GM23248 (cell line): Measurements from ENCODE around the gene SLIT3. TPM values are rescaled to one million over a fixed set of nuclear protein-coding genes. Genes with fewer than 3 reads are reported as not detected.

ENCODE experiments used
- DNase-seq: peaks from one replicate; pipeline ENCODE4 v3.0.0-alpha.2; 2015
- H2AFZ ChIP-seq: fragments of 200-600 bp; sonication (generic); 2 replicates; pipeline ENCODE4 v1.6.1; 2016; ENCODE audit warnings: antibody characterized with exemption
- H3F3A ChIP-seq: fragments of 200-600 bp; sonication (generic); 2 replicates; pipeline ENCODE4 v1.6.1; 2016; ENCODE audit warnings: mild to moderate bottlenecking, antibody characterized with exemption, mixed run types; ENCODE audit not compliant: insufficient read depth
- H3K27ac ChIP-seq: fragments of 200-600 bp; sonication (generic); 2 replicates; pipeline ENCODE4 v1.5.1; 2016; ENCODE audit warnings: mild to moderate bottlenecking
- H3K27me3 ChIP-seq: fragments of 200-600 bp; sonication (generic); replicated peaks from 2 replicates; pipeline ENCODE4 v1.6.1; 2016; ENCODE audit warnings: mild to moderate bottlenecking; ENCODE audit not compliant: insufficient read depth
- H3K36me3 ChIP-seq: fragments of 200-600 bp; sonication (generic); 2 replicates; pipeline ENCODE4 v1.6.1; 2016; ENCODE audit warnings: low read depth, mild to moderate bottlenecking
- H3K4me1 ChIP-seq: fragments of 200-600 bp; sonication (generic); 2 replicates; pipeline ENCODE4 v1.6.1; 2016; ENCODE audit warnings: mild to moderate bottlenecking; ENCODE audit not compliant: insufficient read depth
- H3K4me2 ChIP-seq: fragments of 200-600 bp; sonication (generic); one replicate; pipeline ENCODE4 v1.6.1; 2016; ENCODE audit warnings: mild to moderate bottlenecking; ENCODE audit not compliant: unreplicated experiment
- H3K4me3 ChIP-seq: fragments of 200-600 bp; sonication (generic); 2 replicates; pipeline ENCODE4 v1.5.1; 2016; ENCODE audit warnings: mild to moderate bottlenecking
- H3K79me2 ChIP-seq: fragments of 200-600 bp; sonication (generic); 2 replicates; pipeline ENCODE4 v1.6.1; 2016; ENCODE audit warnings: mild to moderate bottlenecking; ENCODE audit not compliant: insufficient read depth
- H3K9ac ChIP-seq: fragments of 200-600 bp; sonication (generic); 2 replicates; pipeline ENCODE4 v1.6.1; 2016; ENCODE audit warnings: mild to moderate bottlenecking
- H3K9me2 ChIP-seq: fragments of 200-600 bp; sonication (generic); 2 replicates; pipeline ENCODE4 v1.6.1; 2016; ENCODE audit warnings: mixed run types, mild to moderate bottlenecking, moderate library complexity; ENCODE audit not compliant: insufficient read depth
- H3K9me3 ChIP-seq: fragments of 200-600 bp; sonication (generic); one replicate; pipeline ENCODE4 v1.6.1; 2017; ENCODE audit warnings: low read depth
- H4K20me1 ChIP-seq: fragments of 200-600 bp; sonication (generic); 2 replicates; pipeline ENCODE4 v1.6.0; 2016; ENCODE audit not compliant: insufficient read depth
- EZH2 ChIP-seq: fragments of 200-600 bp; sonication (generic); IDR thresholded peaks from 2 replicates; pipeline ENCODE4 v1.6.1; 2018; ENCODE audit warnings: antibody characterized with exemption, mild to moderate bottlenecking; ENCODE audit not compliant: insufficient read depth, poor library complexity, severe bottlenecking
- EZH2phosphoT487 ChIP-seq: fragments of 200-600 bp; sonication (generic); IDR thresholded peaks from 2 replicates; pipeline ENCODE4 v1.6.1; 2018; ENCODE audit warnings: antibody characterized with exemption, moderate library complexity, mild to moderate bottlenecking, low read depth; ENCODE audit not compliant: insufficient read depth
- WGBS, 2 experiments: methylation state at CpG; one replicate each; pipeline ENCODE4 v1.1.6; 2015 to 2017; ENCODE audit warnings: low lambda C conversion rate in 2 of 2, low coverage in 1 of 2; ENCODE audit errors: missing lambda C conversion rate in 2 of 2; 5-methylcytosine and 5-hydroxymethylcytosine counted together
- in situ Hi-C: fragments of 300-500 bp; cut with MboI; formaldehyde crosslinking; loops from 2 replicates; pipeline ENCODE4 v1.15.0; 2020
- polyA plus RNA-seq: library from polyadenylated mRNA; unstranded; fragments of >200 nt; fragmentation: Nextera tagmentation; extraction: Ambion mirVana; gene quantifications from 2 replicates; pipeline ENCODE4 v1.2.1, GENCODE V29; 2016
- total RNA-seq: library from RNA; depleted of rRNA; stranded (reverse); fragments of >200 nt; shearing (Covaris generic); gene quantifications from 2 replicates; pipeline ENCODE4 v1.2.3, GENCODE V29; 2014

Gene SLIT3
- total and polyA plus RNA-seq, 2 experiments from 2014 or later = 61.9 to 100 TPM

GRCh38 chr5:168752012-168752411 is 548.9 kb downstream of the SLIT3 start:
- H3K36me3 ChIP-seq = peaks cover 3% of the 10 kb centered on the region; the same call in 1 of the 2 replicates
- no peaks in the 10 kb centered on the region for H3F3A ChIP-seq
- TF ChIP-seq EZH2 (no peak), EZH2phosphoT487 (no peak)
- 90 to 93% methylated on average over 3 of the region's 3 CpGs for WGBS, 2 experiments
- DNase-seq = no peak
- no peaks in the 10 kb centered on the region for H3K9me3 ChIP-seq
- H4K20me1 ChIP-seq = no peaks in the 10 kb centered on the region
- H3K9ac ChIP-seq = no peak overlapping the region
- no peak overlapping the region for H3K4me2 ChIP-seq
- no peak overlapping the region for H3K27ac ChIP-seq
- H3K4me1 ChIP-seq = no peaks in the 10 kb centered on the region
- H3K9me2 ChIP-seq = no peaks in the 10 kb centered on the region
- H3K79me2 ChIP-seq = no peaks in the 10 kb centered on the region
- no peaks in the 10 kb centered on the region for H3K27me3 ChIP-seq
- H2AFZ ChIP-seq = no peak overlapping the region
- in situ Hi-C loops = no loop called here
- no peak overlapping the region for H3K4me3 ChIP-seq

GRCh38 chr5:168750926-168751325 is 550.0 kb downstream of the SLIT3 start:
- in situ Hi-C loops = no loop called here
- no peak overlapping the region for H3K4me2 ChIP-seq
- H3K4me1 ChIP-seq = no peaks in the 10 kb centered on the region
- no peak overlapping the region for H3K4me3 ChIP-seq
- no peaks in the 10 kb centered on the region for H3K9me2 ChIP-seq
- H3K27ac ChIP-seq = no peak overlapping the region
- TF ChIP-seq EZH2 (no peak), EZH2phosphoT487 (no peak)
- peaks cover 3% of the 10 kb centered on the region; the same call in 1 of the 2 replicates for H3K36me3 ChIP-seq
- H4K20me1 ChIP-seq = no peaks in the 10 kb centered on the region
- H3F3A ChIP-seq = no peaks in the 10 kb centered on the region
- 86 to 100% methylated on average over 2 to 6 of the region's 6 CpGs for WGBS, 2 experiments
- no peaks in the 10 kb centered on the region for H3K9me3 ChIP-seq
- H3K79me2 ChIP-seq = no peaks in the 10 kb centered on the region
- H3K27me3 ChIP-seq = no peaks in the 10 kb centered on the region
- H3K9ac ChIP-seq = no peak overlapping the region
- no peak overlapping the region for H2AFZ ChIP-seq
- no peak for DNase-seq

- Histone ChIP-seq H2AFZ (no peak overlapping the region), H3K27ac (no peak overlapping the region), H3K27me3 (no peaks in the 10 kb centered on the region), H3K36me3 (peaks cover 6% of the 10 kb centered on the region; the same call in 1 of the 2 replicates), H3K79me2 (no peaks in the 10 kb centered on the region), H3K9me3 (no peaks in the 10 kb centered on the region), H3K4me3 (no peak overlapping the region), H3F3A (no peaks in the 10 kb centered on the region), H3K9ac (no peak overlapping the region), H3K9me2 (no peaks in the 10 kb centered on the region), H3K4me2 (no peak overlapping the region), H4K20me1 (no peaks in the 10 kb centered on the region), H3K4me1 (no peaks in the 10 kb centered on the region)
- TF ChIP-seq EZH2phosphoT487 (no peak), EZH2 (no peak)
- in situ Hi-C loops = no loop called here
- DNase-seq = no peak
- 91 to 92% methylated on average over 11 of the region's 11 CpGs for WGBS, 2 experiments
These were observed 551.4 kb downstream of the SLIT3 start for GRCh38 chr5:168749391-168750100.

GRCh38 chr5:168747987-168748777 is 552.8 kb downstream of the SLIT3 start:
- H3K4me3 ChIP-seq = no peak overlapping the region
- no peaks in the 10 kb centered on the region for H3K27me3 ChIP-seq
- H3K9ac ChIP-seq = no peak overlapping the region
- peaks cover 12% of the 10 kb centered on the region; the same call in 1 of the 2 replicates for H3K36me3 ChIP-seq
- in situ Hi-C loops = no loop called here
- H3K9me3 ChIP-seq = no peaks in the 10 kb centered on the region
- H3K4me2 ChIP-seq = no peak overlapping the region
- H2AFZ ChIP-seq = no peak overlapping the region
- no peaks in the 10 kb centered on the region for H3F3A ChIP-seq
- DNase-seq = peak; percentile 43
- no peaks in the 10 kb centered on the region for H3K4me1 ChIP-seq
- no peaks in the 10 kb centered on the region for H3K9me2 ChIP-seq
- WGBS, 2 experiments = 68 to 69% methylated on average over 19 of the region's 19 CpGs
- no peak for TF ChIP-seq EZH2phosphoT487
- TF ChIP-seq EZH2 = no peak
- H3K79me2 ChIP-seq = no peaks in the 10 kb centered on the region
- no peaks in the 10 kb centered on the region for H4K20me1 ChIP-seq
- H3K27ac ChIP-seq = no peak overlapping the region
